Stimulated activated naive CD4-positive, alpha-beta T cell (primary cell): ENCODE results near the gene SCAF8.
A peak's percentile ranks its signal among the peaks of the same experiment; 100 is the strongest.

Experiments used
- DNase-seq, 6 experiments: peaks; one replicate each; lab custom pipeline; 2025; lab: John Stamatoyannopoulos, UW

Gene SCAF8

DNA sequence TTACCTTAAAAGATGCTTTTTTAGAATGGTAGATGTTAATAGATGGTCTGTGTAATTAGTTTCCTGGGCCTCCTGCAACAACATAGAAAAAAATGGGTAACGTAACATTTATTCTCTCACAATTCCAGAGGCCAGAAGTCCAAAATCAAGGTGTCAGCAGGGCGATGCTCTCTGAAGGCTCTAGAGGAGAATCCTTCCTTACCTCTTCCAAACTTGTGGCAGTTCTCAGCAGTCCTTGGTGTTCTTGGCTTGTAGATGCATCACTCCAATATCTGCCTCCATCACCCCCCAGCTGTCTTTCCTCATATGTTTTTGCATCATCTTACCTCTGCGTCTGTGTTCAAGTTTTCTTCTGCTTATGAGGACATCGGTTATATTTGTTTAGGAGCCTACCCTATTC is 107.9 kb downstream of the SCAF8 start:
- DNase-seq, result no peak

DNA sequence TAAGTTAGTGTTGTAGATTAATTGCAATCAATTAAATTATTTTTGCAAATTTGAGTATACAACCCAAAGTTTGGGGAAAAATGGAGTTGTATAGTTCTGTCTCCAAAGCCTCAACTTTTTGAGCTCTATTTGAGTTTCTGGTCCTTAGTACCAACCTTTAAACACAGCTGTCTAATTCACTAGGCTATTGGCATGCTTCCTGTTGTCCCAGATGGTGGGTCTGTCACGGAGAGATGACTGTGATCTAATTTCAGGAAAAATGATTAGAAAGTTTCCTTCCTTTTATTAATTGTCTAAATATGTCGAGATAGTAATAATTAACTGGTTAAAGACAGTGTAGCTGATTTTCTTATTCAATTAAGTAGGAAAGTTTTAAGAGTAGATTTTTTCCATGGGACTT is 109.6 kb downstream of the SCAF8 start:
- no peak for DNase-seq

DNA sequence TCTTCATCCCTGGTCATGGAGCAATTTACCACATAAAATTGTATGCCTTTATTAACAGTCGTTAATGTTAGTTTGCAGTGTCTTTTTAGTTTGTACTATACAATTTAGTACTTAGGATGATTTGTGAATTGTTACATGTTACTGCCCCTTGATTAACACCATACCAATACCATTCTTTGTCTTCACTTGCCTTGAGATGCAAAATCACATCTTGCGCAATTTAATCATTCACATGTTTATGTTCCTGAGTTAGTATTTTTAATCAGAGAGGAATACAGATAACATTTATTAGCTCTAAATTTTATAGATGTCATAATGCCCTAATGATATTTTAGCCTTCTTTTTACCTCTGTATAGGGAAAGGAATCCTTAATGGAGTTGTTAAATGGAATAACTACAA is 114.1 kb downstream of the SCAF8 start:
- no peak for DNase-seq

DNA sequence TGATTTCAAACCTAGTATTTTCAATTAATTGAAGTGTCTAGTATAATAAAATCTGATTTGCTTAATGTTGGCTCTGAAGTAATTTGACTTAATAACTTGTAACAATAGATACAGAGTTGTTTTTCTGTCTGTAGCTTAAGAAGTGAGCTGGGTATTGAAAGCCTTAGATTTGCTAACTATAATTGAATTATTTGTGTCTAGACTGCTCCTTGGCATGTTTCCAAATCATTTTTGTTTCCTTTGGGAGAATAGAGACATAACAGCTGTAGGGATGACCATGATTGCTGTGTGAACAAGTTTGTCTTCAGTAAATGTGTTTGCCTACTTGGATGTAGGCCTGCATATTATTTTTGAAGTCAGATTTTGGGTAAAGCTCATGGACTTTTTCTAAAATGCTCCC is 115.4 kb downstream of the SCAF8 start:
- no peak for DNase-seq

DNA sequence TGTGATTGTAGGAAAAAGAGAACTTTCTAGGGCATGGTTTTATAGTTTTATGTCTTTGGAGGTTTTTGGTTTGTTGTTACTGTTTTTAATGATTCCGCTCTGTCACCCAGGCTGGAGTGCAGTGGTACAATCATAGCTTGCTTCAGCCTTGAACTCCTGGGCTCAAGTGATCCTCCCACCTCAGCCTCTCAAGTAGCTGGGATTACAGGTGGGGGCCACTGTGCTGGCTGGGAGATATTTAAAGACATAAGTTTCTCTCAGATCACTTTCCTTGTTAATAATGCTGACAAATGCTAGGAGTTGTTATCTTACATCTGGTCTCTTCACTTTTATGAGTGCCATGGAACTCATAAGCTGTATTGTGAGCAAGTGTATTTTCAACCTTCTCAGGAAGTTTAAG is 116.3 kb downstream of the SCAF8 start:
- no peak for DNase-seq

DNA sequence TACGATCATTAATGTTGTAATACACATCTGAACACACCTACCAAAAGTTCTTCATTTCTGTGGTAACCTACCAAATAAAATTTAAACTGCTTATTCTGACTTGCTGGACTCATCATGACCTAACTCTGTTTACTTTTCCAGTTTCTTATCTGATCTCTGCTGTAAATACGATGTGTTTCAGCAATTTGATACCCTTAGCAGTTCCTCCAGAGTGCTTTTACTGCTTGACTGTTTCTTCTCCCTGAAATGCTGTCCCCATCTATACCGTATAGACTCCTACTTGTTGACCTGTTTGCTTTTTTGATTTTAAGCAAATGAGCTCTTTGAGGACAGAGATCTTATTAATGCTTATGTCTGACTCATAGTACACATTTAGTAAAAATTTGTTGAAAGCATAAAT is 119.5 kb downstream of the SCAF8 start:
- DNase-seq, result no peak

DNA sequence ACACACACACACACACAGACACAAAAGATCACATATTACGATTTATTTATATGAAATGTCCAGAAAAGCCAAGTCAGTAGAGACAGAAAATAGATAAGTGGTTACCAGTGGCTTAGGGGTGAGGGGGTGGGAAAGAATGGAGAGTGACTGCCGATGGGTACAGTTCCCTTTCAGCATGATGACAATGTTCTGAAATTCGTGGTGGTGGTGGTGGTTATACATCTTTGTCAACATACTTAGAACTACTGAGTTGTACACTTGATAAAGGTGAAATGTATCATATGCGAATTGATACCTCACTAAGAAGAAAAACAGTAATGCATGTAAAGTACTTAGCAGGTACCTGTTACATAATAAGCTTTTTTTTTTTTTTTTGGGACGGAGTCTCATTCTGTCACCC is 124.3 kb downstream of the SCAF8 start:
- no peak for DNase-seq

DNA sequence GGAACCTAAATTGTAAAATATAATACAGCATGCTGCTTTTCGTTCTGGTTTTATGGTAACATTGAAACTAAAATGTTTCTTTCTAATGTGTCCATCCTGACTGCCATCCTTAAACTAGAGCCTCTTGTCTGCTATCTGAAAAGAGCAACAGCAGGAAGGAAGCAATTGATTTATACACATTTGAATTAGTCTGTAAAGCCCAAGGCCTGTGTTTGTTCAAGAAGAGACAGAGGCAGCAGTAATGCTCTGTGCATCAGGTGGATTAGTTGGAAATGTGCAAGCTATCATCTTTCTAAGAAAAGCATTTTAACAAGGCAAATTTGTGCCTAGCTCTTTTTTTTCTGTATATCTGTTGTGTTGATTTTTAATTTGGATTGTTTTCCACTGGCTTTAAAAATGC is 128.6 kb downstream of the SCAF8 start:
- no peak for DNase-seq

DNA sequence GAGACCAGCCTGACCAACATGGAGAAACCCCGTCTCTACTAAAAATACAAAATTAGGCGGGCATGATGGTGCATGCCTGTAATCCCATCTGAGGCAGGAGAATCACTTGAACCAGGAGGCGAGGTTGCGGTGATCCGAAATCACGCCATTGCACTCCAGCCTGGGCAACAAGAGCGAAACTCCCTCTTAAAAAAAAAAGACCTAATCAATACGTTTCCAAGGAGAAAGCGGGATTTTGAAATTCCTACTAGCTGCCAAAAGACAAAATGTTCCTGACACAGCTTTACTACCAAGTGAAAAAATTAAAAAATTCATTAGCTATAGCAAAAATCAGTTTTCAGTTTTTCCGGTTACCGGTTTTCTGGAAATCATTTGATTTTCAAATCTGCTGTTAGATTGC is 129.3 kb downstream of the SCAF8 start:
- DNase-seq, result no peak

DNA sequence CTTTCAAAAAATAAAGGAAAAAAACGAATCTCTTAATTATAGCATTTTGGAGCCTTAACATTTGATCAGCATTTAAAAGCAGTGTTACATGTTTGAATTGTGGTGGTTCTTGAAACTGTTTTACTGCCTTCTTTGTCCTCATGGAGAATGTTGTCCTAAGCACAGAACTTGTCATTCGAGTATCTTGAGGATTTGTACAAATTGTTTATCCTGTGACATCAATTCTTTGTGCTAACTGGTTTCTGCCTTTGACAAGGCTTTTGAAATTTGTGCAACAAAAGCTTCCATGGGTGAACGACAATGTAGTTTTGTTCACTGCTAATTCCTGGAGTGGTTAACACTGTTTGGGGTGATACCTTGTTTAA is 130.8 kb downstream of the SCAF8 start:
- no peak for DNase-seq

DNA sequence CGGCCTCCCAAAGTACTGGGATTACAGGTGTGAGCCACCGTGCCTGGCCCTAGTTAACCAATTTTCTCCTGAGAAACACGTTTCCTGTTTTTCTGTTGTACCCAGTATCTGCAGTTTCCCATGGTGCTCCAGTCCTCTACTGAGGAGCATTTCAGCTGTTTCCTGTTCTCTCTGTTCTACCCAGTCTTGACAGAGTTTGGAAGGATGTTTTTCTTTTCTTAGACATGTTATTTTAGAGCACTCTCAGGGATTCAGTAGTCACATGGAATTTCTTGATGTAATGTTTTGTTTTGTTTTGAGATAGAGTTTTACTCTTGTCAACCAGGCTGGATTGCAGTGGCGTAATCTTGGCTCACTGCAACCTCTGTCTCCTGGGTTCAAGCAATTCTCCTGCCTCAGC is 132.1 kb downstream of the SCAF8 start:
- DNase-seq, result no peak

DNA sequence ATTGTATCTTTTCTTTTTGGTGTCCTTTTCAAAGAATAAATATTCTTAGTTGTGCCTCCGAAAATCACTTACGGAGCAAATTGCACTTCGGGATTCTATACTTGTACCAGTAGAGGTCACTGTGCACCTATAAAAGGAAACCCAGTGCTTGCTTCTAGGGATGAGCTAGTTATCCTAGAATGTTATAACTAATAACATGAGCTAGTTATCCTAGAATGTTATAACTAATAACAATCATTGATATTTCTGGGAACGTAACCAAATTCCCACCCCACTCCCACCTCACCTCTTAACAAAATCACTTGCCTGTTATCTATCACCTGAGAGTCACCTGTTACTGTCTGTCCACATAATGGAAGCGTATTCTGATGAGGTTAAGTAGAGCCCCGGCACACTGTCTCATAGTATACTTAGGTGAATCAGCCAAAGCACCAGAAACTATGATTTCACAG is 135.0 kb downstream of the SCAF8 start:
- DNase-seq, result peak in 2 of 6 experiments; percentile 9 to 16

DNA sequence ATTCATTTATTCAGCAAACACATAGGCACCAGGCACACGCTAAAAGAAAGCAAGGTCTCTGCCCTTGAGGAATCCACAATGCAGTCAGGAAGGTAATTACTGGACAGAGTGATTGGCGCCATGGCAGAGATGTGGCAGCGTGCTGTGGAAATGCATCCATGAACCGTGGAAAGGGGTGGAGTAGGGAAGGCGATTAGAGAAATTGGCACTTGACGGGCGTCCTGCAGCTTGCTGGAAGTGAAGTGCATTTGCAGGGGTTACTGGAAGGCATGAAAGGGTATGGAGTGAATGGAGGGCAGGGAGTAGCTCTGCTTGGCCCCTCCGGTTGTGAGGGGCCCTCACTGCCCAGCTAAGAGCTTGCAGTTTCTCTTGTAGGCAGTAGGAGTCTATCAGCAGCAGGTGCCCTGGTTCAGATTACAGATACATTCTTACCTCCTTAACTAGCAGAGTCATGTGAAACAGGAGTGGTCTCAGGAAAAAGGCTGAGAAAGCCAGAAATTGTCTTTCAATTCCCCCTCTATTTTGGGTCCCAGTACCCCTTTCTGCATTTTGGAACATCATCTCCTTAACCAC is 139.4 kb downstream of the SCAF8 start:
- DNase-seq, result no peak

DNA sequence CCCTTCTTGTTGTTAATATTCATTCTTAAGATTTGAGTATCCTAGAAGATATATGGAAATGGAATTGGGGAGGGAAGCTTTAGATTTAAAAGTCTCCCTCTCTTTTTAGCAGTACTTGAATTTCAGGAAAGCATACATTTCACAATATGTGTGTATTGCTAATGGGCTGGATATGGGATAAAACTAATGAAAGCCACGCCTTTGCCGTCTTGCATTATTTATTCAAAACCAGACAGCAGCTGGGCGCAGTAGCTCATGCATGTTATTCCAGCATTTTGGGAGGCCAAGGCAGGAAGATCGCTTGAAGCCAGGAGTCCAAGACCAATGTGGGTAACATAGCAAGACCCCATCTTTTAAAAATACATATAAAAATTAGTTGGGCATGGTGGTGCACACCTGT is 140.3 kb downstream of the SCAF8 start:
- DNase-seq, result no peak

DNA sequence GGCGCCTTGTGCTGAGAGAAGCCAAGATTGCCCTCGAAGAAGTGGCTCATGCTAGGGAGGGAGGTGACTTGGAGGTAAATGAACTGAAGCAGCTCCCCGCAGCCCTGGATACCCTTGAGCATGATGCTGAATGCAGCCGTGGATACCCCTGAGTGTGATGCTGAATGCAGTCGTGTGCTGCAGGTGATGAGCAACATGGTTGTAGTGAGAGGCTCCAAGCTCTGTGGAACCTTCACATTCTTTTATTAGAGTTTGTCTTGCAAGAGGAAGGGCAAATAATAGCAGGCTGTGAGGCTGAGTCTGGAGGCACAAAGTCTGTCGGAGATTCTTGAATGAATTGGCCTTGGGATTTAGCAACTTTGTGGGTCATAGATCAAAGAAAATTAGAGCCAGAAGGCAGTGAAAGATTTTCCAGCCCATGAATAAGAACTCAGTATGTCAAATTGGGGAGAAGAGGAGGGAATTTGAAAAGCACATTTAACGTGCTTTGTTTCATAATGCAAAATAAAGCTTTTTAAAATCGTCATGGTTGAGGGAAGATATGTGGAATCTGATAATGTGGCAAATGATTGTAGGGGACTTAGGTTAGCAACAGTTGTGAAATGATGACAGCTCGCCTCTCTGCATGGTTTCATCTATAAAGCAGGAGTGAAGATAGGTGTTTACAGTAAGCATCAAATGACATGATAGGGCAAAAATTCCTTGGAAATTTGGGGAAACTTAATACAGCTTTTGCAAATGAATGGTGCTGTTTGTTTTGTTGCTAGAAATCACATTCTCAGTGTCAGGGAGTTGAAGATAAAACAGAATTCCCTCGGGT is 141.8 kb downstream of the SCAF8 start:
- DNase-seq, result no peak

DNA sequence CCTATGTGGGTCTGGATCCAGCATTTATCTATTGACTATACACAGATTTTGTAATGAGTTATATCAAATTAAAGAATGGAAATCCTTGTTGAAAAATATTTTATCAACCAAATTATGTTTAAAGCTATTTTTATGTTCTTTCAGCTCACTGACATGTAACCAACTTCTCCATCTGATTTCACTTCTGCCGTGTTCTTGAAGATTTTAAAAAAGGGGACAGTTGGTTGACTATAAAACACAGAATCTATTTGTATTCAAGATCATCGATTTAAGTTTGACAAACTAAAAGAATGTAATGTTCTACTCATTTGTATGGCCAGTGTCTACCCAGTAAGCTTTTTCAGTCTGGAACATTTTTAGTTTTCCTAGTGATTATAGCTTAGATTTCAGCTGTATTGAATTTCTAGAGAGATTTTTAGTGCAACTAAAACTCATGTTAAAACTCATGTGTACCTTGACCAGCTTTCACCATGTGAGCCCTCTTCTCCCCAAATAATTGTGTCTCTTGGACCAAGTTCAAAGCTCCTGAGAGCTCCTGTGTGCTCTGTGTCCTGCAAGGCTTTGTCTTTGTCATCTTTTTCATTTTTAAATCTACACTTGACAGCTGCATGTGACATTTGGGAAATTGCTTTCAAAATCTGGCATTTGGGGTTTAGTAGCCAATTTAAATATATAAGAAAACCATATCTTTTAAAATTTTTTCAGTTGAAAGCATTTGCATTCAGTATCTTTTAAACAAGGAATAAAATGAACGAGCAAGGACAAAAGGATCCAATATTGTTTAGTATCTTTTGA is 143.5 kb downstream of the SCAF8 start:
- no peak for DNase-seq

DNA sequence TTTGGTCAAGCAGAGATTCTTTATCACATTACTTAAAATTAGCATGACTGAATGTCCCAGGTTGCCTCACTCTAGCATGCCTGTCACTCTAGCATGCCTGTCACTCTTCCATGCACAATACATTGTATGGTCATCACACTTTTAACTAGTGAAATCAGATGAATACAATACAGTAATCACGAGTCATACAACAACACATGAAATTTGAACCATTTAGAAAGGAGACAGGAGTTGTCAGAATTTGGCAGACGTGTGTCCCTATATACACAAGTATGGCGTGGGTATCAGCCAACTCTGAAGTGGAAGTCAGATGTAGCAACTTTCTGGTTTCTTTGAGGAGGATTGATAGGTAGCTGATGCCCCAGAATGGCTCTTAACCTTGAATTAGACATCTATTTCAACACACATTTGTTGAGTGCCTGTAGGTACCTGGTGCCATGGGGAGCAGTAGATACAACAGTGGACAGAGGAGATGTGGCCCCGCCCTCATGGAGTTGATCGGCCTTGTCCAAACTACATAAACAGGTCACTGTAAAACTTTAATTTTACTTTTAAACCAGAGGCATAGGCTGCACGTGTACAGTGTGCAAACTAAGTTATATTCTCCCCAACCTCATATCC is 145.8 kb downstream of the SCAF8 start:
- DNase-seq, result no peak

DNA sequence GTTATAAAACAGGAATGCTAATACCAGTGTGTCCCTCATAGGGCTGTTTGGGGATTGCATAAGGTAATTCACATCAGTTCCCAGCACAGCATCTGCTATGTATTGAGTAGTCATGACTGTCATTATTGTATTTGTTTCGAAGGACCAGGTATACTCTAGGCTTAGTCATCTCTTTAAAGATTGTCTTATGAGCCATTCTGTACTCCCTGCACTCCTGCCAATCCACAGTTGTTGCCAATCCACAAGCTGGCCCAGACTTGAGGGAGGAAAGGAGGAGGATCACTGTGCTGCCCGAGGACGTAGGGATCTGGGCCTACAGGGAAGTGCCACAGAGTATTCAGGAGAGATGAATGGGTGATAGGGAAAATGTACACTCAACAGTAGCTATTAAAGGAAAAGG is 148.9 kb downstream of the SCAF8 start:
- no peak for DNase-seq
